ENCODE data around the gene PLA2G15. TPM values are rescaled to one million over a fixed set of nuclear protein-coding genes. Genes with fewer than 3 reads are reported as not detected.
A peak's percentile ranks its signal among the peaks of the same experiment; 100 is the strongest.

PLA2G15 gene
- total and polyA plus RNA-seq, 2 of the 13 experiments (the other 11 are each of a cell fraction or from before 2014, with no cell fraction given): 14.4 to 23.7 TPM

GRCh38 chr16:68236137-68236825, 8.9 kb upstream of the PLA2G15 start (continued):
- no peak; the same call in 1 of the 2 replicates for TF ChIP-seq ZBTB26 (CRISPR knock-in tag; IDR thresholded peaks at IDR 0.05; ENCODE audit: borderline replicate concordance)

- peaks cover 22% of the 10 kb centered on the region for H4K20me1 ChIP-seq (ENCODE audit: insufficient read depth, low read length)
- ChIA-PET CTCF (ENCODE audit: low intra/inter-chr PET ratio, low total read pairs) (no interaction called here), POLR2A (interaction anchor here (0.6 to 5.6 kb wide), 30 partner anchors 9 to 1119 kb away, joined by 3 to 100 read pairs (median 5); partner anchors contain the start of genes NFATC3, PLA2G15, PRMT7 and SLC7A6)
- in situ Hi-C loops (cut with HindIII; ENCODE audit: extremely low pct_ligation_motif_present, low pct_unique_long_range_greater_than_20kb) (loop anchor here (10.0 kb wide), 1 partner anchor 152 kb away; the partner anchor contains the start of gene NFATC3), intact Hi-C loops (cut with micrococcal nuclease; ENCODE audit: unreplicated experiment) (loop anchor here (1.0 to 2.0 kb wide), 3 partner anchors 8 to 44 kb away; partner anchors contain the start of genes PLA2G15 and SLC7A6)
- BruUV-seq (replicated peaks): no TSS peak
- H3K4me3 ChIP-seq (replicated peaks in 1 of 3; ENCODE audit: insufficient read depth in 1 of 3, low read depth in 2 of 3, low read length in 3 of 3): peak overlapping the region; percentile 66 to 94 (median 93)
- H3K27me3 ChIP-seq (ENCODE audit: control insufficient read depth in 1 of 2, insufficient read depth in 2 of 2, low read length in 2 of 2): no peaks in the 10 kb centered on the region; a peak in 1 of 5 replicates
- DNase-seq (ENCODE audit: low spot score) (peak; percentile 44), ATAC-seq (peak; percentile 15), FAIRE-seq (no peak)
- peaks cover 29% of the 10 kb centered on the region for H3K79me2 ChIP-seq (ENCODE audit: insufficient read depth, low read length)
- peaks cover 38% of the 10 kb centered on the region for H3K4me1 ChIP-seq (ENCODE audit: insufficient read depth, low read length)
- 5% methylated on average over 8 of the region's 21 CpGs for WGBS (ENCODE audit: low lambda C conversion rate)
- peak overlapping the region; percentile 85 for H3K27ac ChIP-seq (ENCODE audit: extremely low read length, insufficient read depth, low read length)
- H2AFZ ChIP-seq (ENCODE audit: low read length): no peak overlapping the region
- no peaks in the 10 kb centered on the region for H3K9me3 ChIP-seq (ENCODE audit: low read length)
- H3K4me2 ChIP-seq (ENCODE audit: low read depth, low read length): peak overlapping the region; percentile 99
- H3K9ac ChIP-seq (ENCODE audit: insufficient read depth, low read depth, low read length): peak overlapping the region; percentile 85
- H3K36me3 ChIP-seq (replicated peaks in 1 of 2; ENCODE audit: control insufficient read depth in 1 of 2, insufficient read depth in 2 of 2, low read length in 2 of 2): peaks cover 11 to 15% of the 10 kb centered on the region in 2 experiments
- TF ChIP-seq MAFG (CRISPR knock-in tag; IDR thresholded peaks at IDR 0.05): 0 out of 2 replicates have a peak, but pooled peaks have one; percentile 21
- peak; percentile 2; the same call in 1 of the 2 replicates for TF ChIP-seq PHF8 (CRISPR knock-in tag; IDR thresholded peaks at IDR 0.05)
- 0 out of 2 replicates have a peak, but pooled peaks have one; percentile 29 for TF ChIP-seq ZNF552 (CRISPR knock-in tag; IDR thresholded peaks at IDR 0.05; ENCODE audit: borderline replicate concordance)
- 0 out of 2 replicates have a peak, but pooled peaks have one; percentile 26 for TF ChIP-seq REXO4 (CRISPR knock-in tag; IDR thresholded peaks at IDR 0.05; ENCODE audit: borderline replicate concordance)
- TF ChIP-seq ZNF354B (CRISPR knock-in tag; IDR thresholded peaks at IDR 0.05): 0 out of 2 replicates have a peak, but pooled peaks have one; percentile 57
- TF ChIP-seq, protein P1, sequence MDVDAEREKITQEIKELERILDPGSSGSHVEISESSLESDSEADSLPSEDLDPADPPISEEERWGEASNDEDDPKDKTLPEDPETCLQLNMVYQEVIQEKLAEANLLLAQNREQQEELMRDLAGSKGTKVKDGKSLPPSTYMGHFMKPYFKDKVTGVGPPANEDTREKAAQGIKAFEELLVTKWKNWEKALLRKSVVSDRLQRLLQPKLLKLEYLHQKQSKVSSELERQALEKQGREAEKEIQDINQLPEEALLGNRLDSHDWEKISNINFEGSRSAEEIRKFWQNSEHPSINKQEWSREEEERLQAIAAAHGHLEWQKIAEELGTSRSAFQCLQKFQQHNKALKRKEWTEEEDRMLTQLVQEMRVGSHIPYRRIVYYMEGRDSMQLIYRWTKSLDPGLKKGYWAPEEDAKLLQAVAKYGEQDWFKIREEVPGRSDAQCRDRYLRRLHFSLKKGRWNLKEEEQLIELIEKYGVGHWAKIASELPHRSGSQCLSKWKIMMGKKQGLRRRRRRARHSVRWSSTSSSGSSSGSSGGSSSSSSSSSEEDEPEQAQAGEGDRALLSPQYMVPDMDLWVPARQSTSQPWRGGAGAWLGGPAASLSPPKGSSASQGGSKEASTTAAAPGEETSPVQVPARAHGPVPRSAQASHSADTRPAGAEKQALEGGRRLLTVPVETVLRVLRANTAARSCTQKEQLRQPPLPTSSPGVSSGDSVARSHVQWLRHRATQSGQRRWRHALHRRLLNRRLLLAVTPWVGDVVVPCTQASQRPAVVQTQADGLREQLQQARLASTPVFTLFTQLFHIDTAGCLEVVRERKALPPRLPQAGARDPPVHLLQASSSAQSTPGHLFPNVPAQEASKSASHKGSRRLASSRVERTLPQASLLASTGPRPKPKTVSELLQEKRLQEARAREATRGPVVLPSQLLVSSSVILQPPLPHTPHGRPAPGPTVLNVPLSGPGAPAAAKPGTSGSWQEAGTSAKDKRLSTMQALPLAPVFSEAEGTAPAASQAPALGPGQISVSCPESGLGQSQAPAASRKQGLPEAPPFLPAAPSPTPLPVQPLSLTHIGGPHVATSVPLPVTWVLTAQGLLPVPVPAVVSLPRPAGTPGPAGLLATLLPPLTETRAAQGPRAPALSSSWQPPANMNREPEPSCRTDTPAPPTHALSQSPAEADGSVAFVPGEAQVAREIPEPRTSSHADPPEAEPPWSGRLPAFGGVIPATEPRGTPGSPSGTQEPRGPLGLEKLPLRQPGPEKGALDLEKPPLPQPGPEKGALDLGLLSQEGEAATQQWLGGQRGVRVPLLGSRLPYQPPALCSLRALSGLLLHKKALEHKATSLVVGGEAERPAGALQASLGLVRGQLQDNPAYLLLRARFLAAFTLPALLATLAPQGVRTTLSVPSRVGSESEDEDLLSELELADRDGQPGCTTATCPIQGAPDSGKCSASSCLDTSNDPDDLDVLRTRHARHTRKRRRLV (CRISPR knock-in tag; IDR thresholded peaks at IDR 0.05): peak; percentile 43; the same call in 1 of the 2 replicates
- peak; percentile 28 for TF ChIP-seq SRSF1 (optimal IDR thresholded peaks at IDR 0.05; ENCODE audit: low read depth, low read length)
- peak in 1 of 2 experiments; percentile 17; a peak in 1 of 4 replicates for TF ChIP-seq POLR2A (IDR thresholded peaks at IDR 0.05; ENCODE audit: insufficient read depth in 1 of 2, low read depth in 2 of 2, low read length in 2 of 2)
- peak; percentile 13; the same call in 1 of the 2 replicates for TF ChIP-seq RAD21 (CRISPR knock-in tag; IDR thresholded peaks at IDR 0.05)
- TF ChIP-seq ZNF136 (CRISPR knock-in tag; IDR thresholded peaks at IDR 0.05; ENCODE audit: low read depth): no peak
- 0 out of 2 replicates have a peak, but pooled peaks have one; percentile 45 for TF ChIP-seq ZNF12 (CRISPR knock-in tag; IDR thresholded peaks at IDR 0.05)
- 0 out of 2 replicates have a peak, but pooled peaks have one; percentile 11 for TF ChIP-seq ZBTB42 (CRISPR knock-in tag; IDR thresholded peaks at IDR 0.05)
- TF ChIP-seq ZNF251 (CRISPR knock-in tag; IDR thresholded peaks at IDR 0.05): 0 out of 2 replicates have a peak, but pooled peaks have one; percentile 0
- 0 out of 2 replicates have a peak, but pooled peaks have one; percentile 15 for TF ChIP-seq U2AF2 (IDR thresholded peaks at IDR 0.05; ENCODE audit: low read depth, low read length)
- 0 out of 2 replicates have a peak, but pooled peaks have one; percentile 19 for TF ChIP-seq ZNF670 (CRISPR knock-in tag; IDR thresholded peaks at IDR 0.05; ENCODE audit: borderline replicate concordance)
Observed at GRCh38 chr16:68236826-68237242, 8.3 kb upstream of the PLA2G15 start.

Data from HepG2 (cell line).